Fibroblast of skin of right biceps (primary cell): Measurements from ENCODE around the gene PIGX.

Source experiments
- DNase-seq: peaks from one replicate; pipeline ENCODE4 v3.0.0-alpha.2; 2013

The PIGX gene

DNA sequence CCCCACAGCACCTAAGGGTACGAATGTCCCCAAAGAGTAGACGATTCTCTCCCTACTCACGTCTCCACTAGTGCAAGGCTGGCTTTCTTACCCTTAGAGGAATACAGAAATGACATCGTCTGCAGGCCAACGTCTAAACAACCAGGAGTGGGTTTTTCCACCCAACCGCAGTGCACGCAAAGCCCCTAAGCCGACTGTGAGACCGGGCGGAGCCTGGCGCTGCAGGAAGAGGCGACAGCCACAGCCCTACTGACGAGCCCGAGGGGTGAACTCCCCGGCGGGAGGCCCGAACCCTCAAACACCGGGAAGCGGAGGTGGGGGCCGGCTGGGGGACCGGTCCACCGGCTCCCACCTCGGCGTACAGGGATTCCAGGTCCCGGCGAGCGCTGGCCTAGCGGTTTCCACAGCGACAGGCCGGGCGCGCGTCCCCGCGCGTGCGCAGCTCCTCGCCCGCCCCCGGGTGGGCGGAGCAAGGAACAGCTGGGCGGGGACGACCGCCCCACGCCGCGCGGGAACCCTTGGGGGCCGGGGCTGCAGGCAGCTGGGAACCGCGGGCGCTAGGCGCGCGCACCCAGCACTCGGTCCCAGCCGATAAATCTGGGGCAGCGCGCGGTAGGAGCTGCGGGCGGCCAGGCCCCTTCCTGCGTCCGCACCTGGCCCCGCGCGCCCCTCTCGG lies at the start of gene PIGX, which contains the start of gene CEP19:
PIGX (plus strand) TSS at position 540 of the 676 bp plus-strand sequence.
CEP19 (minus strand) TSS at position 413 of the 676 bp plus-strand sequence. CDS start 3,593 bp downstream, outside the sequence.
- DNase-seq: peak; percentile 83

DNA sequence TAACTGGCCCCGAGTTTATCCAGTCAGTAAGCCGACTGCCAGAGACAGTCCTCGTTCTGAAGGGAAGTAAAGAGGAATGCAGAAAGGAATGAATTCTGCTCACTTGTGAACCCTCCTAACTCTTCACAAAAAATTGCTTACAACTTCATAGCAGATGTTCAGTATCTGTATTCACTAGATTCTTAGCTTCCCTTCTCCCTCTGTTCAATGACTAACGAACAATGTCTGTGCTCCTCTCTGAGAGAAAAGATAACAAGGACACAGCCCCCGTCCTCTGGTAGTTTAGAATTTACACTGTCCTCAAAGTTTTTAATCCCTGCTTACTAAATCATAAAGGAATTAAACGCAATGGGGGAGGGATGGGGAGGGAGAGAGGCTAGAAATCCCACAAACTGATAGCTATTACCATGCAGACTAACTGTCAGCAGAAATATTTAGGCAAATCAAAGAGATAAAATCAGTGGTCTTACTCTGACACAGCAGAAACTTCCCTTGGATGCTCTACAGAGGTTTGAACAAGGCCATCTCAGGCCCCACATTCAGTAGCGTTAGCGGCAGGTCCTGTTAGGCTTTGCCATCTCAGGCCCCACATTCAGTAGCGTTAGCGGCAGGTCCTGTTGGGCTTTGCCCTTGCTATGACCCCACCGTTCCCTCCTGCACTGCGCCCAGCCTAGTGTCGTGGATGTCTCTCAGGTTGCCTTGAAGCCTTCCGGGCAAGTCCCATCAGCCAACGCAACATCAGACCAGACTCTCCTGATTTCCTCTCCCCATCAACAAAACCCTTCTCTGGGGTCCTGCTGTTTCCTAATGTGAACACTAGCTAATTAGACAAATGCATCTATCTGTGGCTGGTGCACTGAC lies 49.2 kb upstream of the PIGX start:
- DNase-seq: peak; percentile 58

DNA sequence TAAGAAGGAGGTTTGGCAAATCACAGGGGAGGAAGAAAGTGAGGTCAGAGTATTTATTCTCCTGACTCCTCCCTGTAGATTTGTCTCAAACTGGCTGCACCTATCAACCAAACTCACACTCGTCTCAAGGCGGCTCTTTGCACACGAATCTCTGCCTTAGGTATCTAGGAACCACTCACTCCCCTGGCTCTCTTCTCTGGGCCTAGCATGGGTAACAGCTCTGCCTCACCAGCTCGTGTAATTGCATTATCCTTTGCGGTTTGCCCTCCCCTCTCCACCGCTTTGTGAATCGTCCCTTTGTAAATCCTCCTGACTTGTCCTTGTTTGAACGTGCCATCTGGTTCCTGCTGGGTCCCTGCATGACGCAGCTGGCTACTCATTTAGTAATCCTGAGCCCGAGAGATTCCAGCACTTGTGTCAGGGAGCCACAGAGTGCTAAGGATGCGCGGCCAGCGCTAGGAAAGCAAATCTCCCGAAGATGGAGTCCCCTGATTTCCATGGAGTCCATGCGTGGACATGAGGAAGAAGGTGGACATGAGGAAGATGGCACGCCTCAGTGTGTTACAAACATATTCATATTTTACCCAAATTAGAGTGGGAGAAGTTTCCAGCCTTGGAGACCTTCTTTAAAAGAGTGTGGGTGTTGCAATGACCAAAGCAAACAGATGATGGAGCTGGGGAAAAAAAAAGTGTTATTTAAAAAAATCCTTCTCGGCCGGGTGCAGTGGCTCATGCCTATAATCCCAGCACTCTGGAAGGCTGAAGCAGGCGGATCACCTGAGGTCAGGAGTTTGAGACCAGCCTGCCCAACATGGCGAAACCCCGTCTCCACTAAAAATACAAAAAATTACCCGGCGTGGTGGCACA lies 45.9 kb upstream of the PIGX start:
- peak; percentile 51 for DNase-seq

DNA sequence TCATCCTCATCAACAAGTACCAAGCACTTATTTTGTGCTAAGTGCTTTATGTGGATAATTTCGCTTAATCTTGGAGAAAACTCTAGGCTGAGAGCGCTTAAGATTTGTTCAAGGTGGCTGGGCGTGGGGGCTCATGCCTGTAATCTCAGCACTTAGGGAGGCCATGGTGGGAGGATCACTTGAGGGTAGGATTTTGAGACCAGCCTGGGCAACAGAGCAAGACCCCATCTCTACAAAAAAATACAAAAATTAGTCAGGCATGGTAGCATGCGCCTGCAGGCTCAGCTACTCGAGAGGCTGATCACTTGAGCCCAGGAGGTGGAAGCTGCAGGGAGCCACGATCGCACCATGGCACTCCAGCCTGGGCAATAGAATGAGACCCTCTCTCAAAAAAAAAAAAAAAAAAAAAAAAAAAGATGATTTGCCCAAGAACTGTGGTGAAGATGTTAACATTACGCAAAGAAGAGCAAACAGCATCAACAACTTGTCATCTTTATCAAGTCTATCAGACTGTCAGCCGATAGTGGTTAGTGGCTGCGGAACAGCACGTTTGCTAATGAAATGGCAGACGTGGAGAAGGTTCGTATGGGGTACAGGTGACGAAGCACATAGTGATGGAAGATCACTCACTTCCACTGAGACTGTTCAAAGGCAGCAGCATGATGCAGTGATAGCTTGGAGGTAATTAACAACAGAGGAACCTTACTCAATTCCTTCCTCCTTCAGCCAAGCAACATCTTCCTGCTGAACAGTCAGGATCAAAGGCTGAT lies 44.9 kb upstream of the PIGX start:
- no peak for DNase-seq

DNA sequence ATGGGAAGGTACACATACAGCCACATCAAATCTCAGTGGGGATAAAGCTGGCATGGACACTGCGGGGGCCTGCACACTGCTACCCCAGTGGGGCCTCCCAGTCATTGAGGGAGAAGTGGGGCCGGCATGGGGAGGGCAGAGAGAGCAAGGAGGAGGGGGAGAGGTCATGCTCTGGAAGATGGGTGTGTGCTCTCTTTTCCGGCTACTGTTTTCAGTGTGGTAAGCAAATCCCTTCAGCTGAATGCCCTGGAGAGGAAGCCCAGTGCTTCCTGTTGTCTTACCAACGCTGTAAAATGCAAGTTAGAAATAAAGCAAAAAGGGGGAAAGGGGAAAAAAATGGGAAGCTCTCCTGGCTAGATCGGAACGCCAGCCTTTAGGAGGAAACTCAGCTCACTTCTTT lies 41.8 kb upstream of the PIGX start:
- no peak for DNase-seq

DNA sequence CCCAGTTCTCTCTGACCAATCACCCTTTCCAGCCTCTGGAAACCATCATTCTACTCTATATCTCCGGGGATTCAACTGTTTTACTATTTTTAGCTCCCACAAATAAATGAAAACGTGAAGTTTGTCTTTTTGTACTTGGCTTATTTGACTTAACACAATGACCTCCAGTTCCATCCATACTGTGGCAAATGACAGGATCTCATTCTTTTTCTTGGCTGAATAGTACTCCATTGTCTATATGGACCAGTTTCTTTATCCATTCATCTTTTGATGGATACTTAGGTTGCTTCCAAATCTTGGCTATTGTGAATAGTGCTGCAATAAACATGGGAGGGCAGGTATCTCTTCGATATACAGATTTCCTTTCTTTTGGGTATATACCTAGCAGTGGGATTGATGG lies 38.5 kb upstream of the PIGX start:
- DNase-seq: no peak

DNA sequence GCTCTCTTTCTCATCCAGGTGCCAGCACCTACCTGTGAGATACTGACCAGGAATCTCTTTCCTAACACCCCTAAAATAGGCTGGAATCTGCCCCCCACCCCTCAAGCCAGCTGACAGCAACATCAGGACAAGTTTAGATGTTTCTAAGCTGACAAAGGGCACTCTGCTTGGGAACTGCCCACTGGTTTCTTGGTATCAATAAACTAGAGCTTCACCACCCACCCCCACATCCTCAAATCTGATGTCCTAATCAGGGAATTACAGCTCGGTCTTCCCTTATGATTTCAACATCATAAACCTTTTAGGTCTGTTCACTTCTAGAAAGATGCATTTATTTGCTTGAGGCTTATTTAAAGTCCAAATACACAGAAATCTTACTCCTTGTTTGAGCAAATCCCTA lies 34.8 kb upstream of the PIGX start:
- DNase-seq: no peak

DNA sequence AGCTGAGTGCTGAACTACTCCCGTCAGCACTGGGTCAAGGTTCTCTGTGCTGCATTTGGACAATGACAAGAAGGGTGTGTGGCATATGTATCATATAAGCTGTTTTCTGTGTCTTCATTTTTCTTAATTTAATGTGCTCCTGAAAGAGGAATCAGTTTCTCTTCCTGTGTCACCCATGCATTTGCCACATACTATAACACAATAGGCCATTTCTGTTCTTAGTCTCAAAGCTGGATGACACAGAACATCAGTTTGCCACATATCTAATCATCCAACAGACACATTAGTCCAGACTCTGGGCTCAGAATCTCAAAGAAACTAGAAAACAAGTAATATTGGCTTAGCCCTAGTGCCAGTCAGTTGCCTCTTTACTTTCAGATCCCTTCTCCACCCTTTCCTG lies 34.2 kb upstream of the PIGX start:
- no peak for DNase-seq

DNA sequence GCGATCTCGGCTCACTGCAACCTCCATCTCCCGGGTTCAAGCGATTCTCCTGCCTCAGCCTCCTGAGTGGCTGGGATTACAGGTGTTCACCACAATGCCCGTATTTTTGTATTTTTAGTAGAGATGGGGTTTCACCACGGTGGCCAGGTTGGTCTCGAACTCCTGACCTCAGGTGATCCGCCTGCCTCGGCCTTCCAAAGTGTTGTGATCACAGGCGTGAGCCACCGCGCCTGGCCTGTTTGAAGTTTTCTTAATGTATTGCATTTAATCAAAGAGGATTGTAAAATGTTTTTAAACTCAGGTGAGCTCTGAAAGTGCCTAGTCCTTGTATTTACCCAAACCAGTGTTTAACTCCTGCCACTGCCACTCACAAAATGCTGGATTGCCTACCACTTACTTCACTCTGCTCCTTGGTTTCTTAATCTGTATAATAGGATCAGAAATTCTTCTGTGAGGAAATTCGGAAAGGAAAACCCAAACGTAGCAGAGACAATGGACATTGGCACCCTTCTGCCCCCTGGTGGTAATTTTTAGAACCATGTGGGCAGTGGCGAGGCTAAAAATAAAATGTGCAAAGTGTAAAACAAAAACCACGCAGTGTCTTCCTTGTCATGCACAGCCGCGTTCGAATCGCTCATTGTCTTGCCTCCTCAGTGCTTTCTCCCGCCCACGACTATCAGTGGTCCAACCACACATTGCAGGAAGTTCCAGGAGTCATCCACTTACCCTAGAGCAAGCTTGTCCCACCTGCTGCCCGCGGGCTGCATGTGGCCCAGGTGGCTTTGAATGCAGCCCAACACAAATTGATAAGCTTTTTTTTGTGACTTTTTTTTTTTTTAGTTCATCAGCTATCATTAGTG lies 27.4 kb upstream of the PIGX start:
- DNase-seq: peak; percentile 44

DNA sequence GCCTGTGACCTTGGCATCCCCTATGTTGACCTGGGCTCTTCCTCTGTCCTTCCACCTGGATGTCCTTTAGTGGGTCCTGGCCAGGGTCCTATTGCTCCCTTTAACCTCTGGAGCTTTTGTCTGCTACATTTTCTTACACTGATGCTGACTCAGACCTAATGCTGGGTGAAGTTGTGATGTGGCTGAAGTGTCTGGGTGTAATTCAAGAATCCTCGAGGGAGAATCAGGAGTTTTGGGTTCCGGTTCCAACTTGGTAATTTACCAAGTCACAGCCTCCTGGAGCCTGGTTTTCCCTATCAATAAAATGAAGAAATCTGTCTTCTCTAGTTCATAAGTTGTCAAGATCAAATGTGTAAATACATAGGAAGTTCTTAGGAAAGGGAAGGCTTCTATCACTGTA lies 25.7 kb upstream of the PIGX start:
- no peak for DNase-seq

DNA sequence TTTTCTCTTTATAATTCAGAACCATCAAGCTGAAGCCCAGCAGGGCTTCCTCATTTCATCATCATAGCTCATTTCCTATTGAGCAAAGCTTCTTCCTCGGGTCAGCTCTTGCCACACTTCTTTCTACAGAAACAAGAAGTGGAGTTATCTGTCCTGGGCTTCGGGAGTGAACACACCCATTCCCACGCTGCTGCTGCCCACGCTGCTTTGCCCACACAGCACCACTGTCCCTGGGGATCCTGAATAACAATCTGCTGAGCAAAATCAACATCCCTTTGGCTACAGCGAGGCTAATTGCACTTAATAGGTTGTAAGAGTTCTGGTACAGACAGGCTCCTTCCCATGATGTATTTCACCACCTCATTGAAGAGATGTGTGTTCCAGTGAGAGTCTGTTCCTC lies 23.8 kb upstream of the PIGX start:
- DNase-seq: peak; percentile 41

DNA sequence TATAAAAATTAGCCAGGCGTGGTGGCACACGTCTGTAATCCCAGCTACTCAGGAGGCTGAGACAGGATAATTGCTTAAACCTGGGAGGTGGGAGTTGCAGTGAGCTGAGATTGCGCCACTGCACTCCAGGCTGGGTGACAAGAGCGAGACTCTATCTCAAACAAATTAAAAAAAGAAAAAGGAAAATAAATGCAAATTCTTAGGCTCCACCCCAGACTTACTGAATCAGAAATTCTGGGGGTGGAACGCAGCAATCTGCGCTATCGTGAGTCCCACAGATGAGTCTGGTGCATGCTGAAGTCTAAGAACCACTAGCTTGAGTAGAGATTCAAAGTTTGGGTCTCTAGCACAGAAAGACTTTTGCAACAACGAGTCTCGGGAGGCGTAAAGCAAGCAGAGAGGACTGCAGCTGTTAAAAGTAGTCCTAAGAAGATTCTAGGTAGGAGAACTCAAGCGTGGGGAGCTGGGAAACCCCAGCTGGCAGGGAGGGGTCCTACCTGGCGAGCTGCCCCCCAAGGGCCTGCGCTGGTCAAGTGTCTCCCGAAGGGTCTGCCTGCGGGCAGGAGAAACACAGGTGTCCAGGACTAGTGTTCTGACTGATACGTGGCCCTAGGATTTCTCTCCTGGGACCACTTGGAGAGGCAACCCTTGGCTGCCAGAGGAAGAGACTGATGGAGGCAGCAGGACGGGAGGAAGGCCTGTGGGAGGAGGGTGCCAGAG lies 22.1 kb upstream of the PIGX start:
- no peak for DNase-seq

DNA sequence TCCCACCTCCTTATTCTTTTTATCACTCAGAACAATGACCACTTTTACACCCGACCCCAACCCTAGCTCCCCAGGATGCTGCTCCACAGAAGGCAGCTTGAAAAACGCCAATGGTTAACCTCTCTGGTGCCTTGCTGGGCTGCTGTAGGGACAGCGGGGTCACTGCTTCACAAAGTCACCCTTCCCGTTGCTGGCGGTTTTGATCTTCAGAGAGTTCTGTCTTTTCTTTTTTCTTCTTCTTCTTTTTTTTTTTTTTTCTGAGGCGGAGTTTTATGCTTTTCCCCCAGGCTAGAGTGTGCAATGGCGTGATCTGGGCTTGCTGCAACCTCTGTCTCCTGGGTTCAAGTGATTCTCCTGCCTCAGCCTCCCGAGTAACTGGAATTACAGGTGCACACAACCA lies 20.8 kb upstream of the PIGX start:
- DNase-seq: no peak

DNA sequence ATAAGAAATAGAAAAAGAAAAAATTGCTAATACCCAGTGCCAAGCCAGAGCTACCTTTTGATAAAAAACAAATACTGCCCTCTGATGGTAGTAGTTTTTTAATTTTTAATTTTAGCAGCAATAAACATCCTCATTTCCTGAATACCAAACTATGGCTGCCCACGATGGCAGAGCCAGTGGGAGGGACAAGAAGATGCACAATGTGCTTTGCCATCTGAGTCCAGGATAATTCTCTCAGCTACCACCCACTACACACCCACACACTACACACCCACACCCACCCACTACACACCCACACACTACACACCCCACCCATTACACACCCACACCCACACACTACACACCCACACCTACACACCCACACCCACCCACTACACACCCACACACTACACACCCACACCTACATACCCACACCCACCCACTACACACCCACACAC lies 18.0 kb upstream of the PIGX start:
- no peak for DNase-seq

DNA sequence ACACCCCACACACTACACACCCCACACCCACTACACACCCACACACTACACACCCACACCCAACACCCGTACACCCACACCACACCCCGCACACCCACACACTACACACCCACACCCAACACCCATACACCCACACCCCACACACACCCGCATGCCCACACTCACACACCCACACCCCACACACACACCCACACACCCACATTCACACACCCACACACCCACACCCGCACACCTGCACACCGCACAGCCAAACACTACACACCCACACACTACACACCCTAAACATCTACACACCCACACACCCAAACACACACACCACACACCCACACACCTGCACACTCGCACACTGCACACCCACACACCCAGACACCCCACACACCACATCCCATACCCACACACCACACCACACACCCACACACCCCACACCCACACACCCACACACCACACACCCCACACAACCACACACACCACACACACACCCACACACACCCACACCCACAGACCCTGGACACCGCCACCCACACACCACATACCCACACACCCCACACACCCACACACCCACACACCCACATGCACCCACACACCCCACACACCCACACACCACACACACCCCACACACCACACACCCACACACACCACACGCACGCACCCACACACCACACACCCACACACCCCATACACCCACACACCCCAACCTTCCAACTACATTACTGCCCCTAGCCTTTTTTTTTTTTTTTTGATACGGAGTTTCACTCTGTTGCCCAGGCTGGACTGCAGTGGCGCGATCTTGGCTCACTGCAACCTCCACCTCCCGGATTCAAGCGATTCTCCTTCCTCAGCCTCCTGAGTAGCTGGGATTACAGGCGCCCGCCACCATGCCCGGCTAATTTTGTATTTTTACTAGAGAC lies 17.0 kb upstream of the PIGX start:
- no peak for DNase-seq

DNA sequence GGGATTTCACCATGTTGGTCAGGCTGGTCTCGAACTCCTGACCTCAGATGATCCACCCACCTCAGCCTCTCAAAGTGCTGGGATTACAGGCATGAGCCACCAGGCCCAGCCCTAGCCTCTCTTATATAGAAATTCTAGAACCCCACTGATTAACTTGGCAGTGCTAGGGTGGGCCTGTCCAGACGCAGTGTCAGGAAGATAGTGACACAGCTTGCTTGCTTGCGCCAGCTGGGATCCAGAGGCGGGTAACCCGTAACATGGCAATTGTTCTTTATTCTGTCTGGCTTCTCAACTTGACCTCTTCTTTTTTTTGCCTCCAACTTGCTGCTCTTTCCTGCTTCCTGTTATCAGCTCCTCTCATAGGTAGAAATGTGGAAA lies 16.3 kb upstream of the PIGX start:
- no peak for DNase-seq

DNA sequence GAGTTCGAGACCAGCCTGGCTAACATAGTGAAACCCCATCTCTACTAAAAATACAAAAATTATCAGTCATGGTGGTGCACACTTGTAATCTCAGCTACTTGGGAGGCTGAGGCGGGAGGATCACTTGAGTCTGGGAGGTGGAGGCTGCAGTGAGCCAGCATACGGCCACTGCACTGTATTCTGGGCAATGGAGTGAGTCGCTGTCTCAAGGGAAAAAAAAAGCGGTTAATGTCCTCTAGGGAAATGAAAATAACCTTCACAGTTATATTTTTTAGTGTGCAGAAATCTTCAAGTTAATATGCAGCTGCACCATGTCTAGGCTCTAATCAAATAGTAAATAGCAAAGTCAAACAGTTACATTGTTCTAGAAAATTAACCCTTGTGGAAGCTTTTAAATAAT lies 14.9 kb upstream of the PIGX start:
- DNase-seq: no peak

DNA sequence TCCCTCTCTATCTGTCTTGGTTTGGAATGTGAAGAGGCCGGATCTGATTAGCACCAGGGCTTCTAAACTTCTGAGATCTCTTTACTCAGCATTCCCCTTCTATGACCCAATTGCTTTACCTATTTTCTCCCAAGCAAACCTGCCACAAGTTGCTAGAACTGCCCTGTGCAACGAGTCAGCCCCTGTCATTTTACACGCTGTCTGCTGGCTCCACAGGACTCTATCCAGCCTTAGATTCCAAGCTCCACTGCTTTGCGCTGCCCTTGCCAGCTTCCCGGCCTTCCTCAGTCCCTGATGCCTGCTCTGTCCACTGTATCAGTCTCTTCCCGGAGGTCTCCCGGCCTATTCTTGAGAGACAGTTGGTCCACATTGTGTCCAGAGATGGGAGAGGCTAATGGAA lies 12.4 kb upstream of the PIGX start:
- DNase-seq: no peak

DNA sequence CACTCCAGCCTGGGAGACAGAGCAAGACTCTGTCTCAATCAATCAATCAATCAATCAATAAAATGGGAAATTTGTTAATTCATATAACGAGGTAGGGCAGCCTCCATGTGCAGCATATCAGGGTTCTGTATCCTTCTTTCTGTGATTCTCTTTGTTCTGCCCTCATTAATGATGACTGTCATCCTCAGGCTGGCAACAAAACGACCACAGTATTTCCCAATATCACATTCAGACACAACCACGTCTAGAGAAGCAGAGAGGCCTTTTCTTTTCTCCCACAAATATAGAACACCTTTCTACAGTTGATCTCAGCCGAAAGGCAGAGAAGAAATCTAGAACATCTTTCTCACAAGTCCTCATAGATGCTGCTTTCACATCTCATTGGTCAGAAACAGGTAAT lies 11.4 kb upstream of the PIGX start:
- no peak for DNase-seq

DNA sequence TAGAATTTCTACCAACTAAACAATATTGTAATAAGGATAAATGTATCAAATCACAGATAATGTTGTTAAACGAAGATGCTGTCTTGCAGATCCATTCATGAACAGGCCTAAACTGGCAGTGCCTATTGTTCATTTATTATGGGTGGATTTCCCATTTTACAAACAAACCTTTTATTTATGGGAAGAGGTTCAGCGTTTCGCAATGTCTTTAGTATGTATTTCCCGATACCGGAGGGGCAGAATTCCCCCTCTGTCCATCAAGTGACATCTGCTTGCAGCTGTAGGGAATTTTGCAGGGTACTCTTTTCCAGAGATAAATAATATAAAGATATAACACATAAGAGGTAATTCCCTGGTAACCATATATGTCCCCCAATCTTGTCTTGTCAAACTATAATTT lies 5.8 kb upstream of the PIGX start:
- no peak for DNase-seq
